Measurements from ENCODE around the gene HOXD12.
A peak's percentile ranks its signal among the peaks of the same experiment; 100 is the strongest.

HOXD12 gene

GRCh38 chr2:176093898-176094249 lies 5.7 kb upstream of the HOXD12 start:
- no peak for DNase-seq

DNA sequence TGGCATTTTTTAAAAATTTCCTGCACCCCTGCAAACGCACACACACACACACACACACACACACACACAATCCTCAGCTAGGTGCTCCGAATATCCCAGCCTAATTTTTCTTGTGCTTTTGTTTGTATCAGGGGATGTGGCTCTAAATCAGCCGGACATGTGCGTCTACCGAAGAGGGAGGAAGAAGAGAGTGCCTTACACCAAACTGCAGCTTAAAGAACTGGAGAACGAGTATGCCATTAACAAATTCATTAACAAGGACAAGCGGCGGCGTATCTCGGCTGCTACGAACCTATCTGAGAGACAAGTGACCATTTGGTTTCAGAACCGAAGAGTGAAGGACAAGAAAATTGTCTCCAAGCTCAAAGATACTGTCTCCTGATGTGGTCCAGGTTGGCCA lies 5.2 kb upstream of the HOXD12 start:
- DNase-seq = no peak

GRCh38 chr2:176095421-176095820 lies 4.2 kb upstream of the HOXD12 start:
- DNase-seq = no peak

DNA sequence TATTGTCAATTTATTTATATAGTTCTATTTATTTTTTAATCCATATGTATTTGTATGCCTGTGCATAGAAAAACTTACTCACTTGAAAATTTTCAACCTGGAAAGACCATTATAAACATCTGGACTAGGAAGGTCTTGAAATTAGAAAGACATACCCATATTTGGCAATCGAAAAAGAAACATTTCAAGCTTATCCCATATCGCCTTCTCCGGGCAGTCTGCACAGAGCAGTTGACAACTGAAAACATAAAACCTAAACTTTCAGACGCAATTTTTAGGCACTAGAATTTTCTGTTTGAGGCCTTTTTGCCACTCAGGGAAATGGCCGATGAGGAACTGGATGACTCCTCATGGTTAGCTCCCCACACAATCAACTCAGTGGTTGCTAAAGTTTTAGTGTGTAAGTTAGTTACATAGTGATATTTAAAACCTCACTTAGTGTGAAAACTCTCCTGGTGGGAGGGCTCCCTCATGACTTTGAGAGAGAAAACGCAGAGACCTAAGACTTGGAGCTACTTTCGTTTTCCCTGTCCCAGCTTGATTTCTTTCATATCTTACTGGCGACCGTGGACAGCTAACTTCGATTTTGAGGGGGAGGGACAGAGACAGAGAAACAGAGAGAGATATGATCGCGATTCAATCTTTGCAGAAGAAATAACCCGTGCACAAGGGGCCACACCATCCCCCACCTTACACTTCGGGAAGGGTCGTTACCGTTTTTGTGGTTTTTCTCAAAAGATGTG lies 3.2 kb upstream of the HOXD12 start:
- DNase-seq = peak; percentile 93

DNA sequence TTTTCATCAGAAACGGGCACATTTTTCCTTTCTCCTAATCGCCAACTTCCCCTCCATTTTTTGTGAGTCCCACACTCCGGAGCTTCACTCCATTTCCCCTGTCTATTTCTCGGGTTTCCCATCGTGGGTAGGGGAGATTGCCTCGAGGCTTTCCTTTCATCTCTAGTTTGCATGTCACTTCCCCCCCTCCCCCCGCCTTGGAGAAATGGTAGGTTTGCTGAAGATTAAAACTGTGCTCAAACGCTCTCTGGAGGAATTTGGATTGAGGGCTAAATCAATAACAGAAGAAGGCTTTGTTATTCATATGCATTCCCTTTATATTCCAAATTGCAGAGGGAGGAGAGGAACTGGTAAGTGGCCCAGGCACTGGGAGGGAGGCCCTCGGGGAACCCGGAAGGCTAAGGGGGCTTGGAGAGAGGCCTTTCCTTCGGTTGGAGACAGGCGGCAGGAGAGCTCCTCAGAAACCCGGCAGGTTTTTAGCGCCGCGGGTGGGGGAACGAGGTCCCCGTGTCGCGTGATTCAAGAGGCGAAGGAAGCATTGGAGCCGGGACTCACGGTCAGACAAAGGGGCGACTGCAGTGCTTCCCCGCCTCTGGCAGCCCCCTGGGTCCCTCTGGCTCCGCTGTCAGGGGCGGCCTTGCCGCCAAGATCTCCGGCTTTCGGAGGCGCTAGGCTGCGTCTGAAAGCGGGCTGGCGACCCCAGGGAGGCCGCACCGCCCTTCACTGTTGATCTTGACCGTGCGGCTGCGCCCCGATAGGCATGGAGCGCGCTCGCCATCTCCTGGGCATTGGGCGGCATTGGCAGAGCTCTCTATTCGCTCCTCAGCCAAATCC lies 2.4 kb upstream of the HOXD12 start:
- peak; percentile 94 for DNase-seq

GRCh38 chr2:176097820-176098365 lies 1.7 kb upstream of the HOXD12 start:
- DNase-seq = no peak

GRCh38 chr2:176098366-176099158 lies 1.0 kb upstream of the HOXD12 start:
- DNase-seq = no peak

GRCh38 chr2:176099159-176099727 lies 352 bp upstream of the HOXD12 start:
- DNase-seq = no peak

DNA sequence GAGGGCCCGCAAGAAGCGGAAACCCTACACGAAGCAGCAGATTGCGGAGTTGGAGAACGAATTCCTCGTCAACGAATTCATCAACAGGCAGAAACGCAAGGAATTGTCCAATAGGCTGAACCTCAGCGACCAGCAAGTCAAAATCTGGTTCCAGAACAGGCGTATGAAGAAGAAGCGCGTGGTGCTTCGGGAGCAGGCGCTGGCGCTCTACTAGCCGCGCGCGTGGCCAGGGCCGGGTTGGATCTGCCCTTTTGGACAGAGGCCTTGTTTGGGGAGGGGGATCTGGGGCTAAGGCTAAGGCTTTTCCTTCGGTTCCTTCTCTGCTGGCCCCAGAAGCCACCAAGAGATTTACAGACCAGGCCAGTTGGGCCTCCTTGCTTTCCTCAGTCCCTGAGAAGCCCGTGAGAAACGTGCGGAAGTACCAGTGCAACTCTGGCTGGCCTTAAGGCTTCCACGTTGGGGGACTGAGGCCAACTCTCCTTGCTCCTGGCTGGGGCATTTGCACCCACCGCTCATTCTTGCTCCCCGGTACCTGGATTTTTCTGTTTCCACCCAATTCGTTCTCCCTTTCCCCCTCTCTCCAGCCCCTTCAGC lies 1.0 kb downstream of the HOXD12 start:
- no peak for DNase-seq

DNA sequence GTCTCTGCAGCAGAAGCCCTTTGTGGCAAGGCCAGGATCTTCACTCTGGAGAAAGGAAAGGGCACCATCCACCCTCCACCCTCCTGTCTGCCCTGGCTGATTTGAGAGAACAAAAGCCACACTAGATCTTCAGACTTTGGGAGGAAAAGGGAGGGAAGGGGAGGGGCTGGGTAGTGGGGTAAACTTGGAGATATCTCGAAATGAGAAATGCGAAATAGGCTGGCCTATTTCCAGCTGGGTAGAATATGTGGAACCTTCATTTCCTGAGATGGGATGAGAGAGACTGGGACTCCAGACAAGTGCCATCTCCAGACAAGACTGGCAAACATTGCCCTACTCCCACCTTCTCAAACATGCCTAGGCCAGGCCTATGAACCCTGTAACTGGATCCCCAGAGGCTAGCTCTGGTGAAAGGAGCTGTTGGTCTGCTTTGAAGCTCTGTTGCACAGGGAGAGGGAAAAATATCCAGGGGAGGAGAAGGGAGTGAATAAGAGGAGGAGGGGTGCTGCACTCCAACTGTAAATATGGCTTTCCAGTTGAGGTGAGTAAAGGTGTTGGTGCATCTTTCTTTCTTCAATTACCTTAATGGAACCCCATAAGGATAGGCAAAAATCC lies 1.7 kb downstream of the HOXD12 start:
- DNase-seq = no peak

DNA sequence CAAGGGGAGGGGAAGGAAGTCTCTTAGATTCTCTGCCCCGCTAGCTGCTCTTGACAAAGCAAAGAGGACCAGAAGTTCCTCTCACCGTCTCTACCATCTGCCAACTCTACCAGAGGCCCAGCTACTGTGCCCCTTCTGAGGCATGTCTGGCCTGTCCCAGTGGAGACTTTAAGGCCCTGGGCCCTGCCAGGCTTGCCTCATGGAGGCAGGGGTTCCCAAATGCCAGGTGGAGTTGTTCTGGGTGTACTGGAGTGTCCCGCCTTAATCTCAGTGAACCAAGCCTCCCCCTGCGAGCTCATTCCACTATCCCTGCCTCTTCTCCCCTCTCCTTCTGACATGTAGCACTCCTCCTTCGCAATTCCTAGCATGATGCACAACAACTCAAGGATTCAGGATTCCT lies 2.2 kb downstream of the HOXD12 start:
- no peak for DNase-seq

DNA sequence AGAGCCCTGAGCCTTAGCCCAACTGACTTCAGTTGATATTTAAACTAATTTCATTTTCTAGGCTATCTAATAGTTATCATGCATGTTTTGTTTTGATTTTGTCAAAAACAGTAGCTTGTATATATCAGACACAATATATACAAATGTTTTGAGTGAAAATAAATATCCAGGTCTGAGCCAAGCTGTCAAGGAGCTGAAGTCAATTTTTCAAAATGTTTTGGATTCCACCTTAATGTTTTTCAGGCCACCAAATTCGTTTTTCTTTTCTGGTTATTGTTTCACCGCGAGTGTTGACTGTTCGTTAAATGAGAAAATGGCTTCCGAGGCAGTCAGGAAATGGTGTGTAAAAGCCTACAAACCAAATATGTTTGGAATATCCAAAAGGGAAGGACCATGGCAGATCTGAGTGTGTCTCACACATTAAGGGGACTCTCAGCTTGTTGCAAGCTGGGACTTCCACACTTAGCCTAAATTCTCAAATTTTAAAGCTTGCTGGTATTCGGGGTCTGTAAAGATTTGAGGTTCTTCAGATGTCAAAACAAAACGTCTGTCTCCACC lies 2.8 kb downstream of the HOXD12 start:
- no peak for DNase-seq

DNA sequence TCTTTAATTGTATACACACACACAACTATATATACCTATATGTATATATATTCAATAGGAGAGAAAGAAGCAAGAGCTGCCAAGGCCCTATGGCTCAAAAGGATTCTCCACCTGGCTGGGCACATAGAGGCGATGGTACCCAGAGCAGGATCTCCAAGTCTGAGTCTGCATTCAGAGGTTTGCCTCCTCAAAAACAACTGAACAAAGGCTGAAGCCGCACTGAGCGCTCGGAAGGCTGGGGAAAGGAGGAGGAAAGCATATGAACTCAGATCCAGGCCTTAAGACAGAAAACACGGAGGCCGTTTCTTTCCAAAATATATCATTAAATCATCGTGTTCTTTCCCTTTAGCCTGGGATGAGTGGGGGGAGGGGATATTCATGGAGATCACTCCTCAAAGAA lies 3.6 kb downstream of the HOXD12 start:
- DNase-seq = no peak

DNA sequence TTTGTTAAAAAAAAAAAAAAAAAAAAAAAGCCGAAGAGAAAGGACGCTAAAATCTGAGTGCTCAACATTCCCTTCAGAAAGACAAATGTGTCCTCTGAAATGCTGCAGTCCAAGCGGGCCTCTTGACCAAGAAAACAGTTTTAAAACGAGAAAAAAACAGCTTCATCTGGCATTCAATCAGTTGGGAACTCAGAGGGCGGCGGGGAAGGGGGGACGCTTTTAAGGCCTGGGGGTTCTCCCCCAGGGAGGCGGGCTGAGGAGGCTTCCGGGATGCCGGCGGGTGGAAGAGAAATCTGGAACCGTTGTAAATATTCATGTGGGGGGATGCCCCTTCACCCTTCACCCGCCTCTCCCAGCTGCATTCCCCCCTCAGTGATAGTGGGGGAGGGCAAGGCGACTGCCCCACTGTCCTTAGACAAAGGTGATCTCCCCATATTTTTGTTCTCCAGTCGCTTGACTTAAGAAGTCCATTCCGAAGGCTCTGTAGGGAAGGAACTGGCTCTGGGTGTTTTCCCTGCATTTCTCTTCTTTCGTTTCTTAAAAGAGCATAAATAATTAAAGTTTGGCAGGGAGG lies 4.2 kb downstream of the HOXD12 start:
- no peak for DNase-seq

DNA sequence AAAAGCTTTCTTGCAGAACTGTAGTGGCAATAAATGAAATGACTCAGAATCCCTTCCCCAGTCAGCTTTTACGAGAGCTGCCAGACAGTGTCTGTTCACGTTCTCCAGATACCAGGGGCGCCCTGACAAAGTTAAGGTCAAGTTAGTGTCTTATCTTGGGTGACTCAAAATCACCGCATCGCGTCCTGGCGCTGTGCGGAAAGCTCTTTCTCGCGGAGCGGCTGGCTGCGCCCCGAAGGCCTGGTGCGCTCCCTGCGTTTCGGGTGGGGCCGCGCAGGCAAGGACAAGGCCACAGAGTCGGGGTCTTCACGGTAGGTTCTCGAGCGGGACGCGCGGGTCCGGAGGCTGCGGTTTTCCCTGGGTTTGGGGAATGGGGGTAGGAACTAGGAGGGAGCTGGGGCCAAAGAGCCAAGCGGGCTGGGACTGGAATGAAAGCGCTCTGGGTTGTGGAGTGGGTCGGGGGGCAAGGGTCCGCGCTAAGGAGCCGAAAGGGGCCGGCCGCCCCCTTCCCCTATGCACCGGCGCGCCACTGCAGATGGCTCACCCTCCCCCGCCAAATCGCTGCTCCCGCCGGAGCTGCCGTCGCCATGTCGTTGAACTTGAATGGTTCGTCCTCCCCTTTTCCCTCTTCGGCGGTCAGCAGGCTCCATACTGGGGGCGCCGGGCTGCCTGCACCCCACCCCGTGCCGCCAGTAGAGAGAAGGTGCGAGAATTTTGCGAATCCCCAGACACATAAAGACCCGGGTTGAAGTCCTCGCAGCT lies 4.9 kb downstream of the HOXD12 start:
- no peak for DNase-seq

DNA sequence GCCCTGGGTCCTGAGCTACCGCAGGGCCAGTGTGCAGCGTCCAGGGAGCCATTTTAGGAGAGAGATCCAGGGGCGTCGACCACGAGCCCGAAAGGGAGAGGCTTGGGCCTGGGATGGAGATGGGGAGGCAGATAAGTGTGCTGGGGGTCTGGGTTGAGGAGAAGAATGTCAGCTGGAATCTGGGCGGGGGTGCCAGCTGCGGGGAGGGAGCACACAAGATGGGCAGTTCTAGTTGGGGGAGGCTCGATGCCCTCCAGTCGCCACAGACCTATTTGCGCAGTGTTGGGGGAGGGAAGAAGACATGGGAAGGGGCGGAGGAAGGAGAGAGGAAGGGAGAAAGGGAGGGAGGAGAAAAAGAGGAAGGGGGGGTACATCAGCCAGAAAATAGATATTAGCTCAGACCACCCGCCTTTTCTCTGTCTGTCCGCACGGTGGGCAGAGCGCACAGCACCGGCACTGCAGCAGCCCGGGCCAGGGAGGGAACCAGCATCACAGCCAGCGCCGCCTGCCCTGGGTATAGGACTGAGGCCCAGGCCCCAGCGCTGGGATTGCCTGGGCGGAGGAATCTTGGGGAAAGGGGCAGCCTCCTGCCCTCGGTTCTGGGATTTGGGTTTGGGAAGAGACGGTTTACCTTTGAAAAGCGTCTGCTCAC lies 5.6 kb downstream of the HOXD12 start:
- DNase-seq = no peak

GRCh38 chr2:176105730-176106580 lies 6.4 kb downstream of the HOXD12 start:
- no peak for DNase-seq

GRCh38 chr2:176106581-176107539 lies 7.3 kb downstream of the HOXD12 start, which contains the start of gene HOXD11:
TSS of gene HOXD11 (plus strand) at chr2:176107280. CDS start at chr2:176107356, 76 bp downstream.
- DNase-seq = no peak

Data from OCI-M1 (cell line).